Adrenal gland (tissue), 12 donors: ENCODE data around the gene TSPAN13. TPM values are rescaled to one million over a fixed set of nuclear protein-coding genes. Genes with fewer than 3 reads are reported as not detected.

Experiments used
- DNase-seq, 7 donors: peaks; one replicate each; pipeline ENCODE4 v3.0.0-alpha.2; 2019 to 2020
- H3K27ac ChIP-seq, 5 donors: fragments of 200-600 bp; sonication (generic) in 4 of 5; 1 replicate in 3 of 5; 2 replicates in 2 of 5; pipeline versions ENCODE4 v1.5.1 to v1.8.0; 2016 to 2020; ENCODE audit warnings: mild to moderate bottlenecking in 1 of 5
- H3K27me3 ChIP-seq: fragments of 200-600 bp; 2 replicates; pipeline ENCODE4 v1.8.0; 2021
- H3K36me3 ChIP-seq, 2 donors: fragments of 200-600 bp; replicated peaks in 1 of 2; 1 replicate in 1 of 2; 2 replicates in 1 of 2; pipeline versions ENCODE4 v1.5.1 to v1.8.0; 2018 to 2022
- H3K4me1 ChIP-seq, 2 donors: fragments of 200-600 bp; replicated peaks in 1 of 2; 1 replicate in 1 of 2; 2 replicates in 1 of 2; pipeline versions ENCODE4 v1.5.1 to v1.8.0; 2018 to 2021
- H3K4me3 ChIP-seq, 4 donors: fragments of 200-600 bp; sonication (generic) in 3 of 4; one replicate each; pipeline ENCODE4 v1.5.1; 2016 to 2018
- H3K9me3 ChIP-seq, 3 donors: fragments of 200-600 bp; sonication (generic) in 1 of 3; replicated peaks in 1 of 3; 1 replicate in 2 of 3; 2 replicates in 1 of 3; pipeline versions ENCODE4 v1.5.1 to v1.8.0; 2016 to 2021
- CTCF ChIP-seq, 6 experiments: fragments of 450-650 bp in 4 of 6; fragments of 200-600 bp in 2 of 6; sonication (generic) in 1 of 6; IDR thresholded peaks; 1 replicate in 5 of 6; 2 replicates in 1 of 6; pipeline versions ENCODE4 v1.5.1 to v1.8.0; 2016 to 2021; ENCODE audit warnings: antibody characterized with exemption in 6 of 6, mild to moderate bottlenecking in 2 of 6, moderate library complexity in 1 of 6
- POLR2A ChIP-seq, 2 donors: fragments of 450-650 bp; IDR thresholded peaks; one replicate each; pipeline ENCODE4 v1.6.1; 2017; ENCODE audit warnings: antibody characterized with exemption in 2 of 2, mild to moderate bottlenecking in 2 of 2, moderate library complexity in 1 of 2
- WGBS, 4 donors: extraction: QIAGEN DNeasy Blood & Tissue Kit in 2 of 4; methylation state at CpG; one replicate each; pipeline versions ENCODE4 v1.1.5 to v1.1.7; 2013 to 2017; 5-methylcytosine and 5-hydroxymethylcytosine counted together
- intact Hi-C, 2 donors: fragments of 100-400 bp; cut with DNase I; formaldehyde crosslinking; loops; one replicate each; pipeline versions ENCODE4 v1.14.1 to v1.15.0; 2022 to 2023
- polyA plus RNA-seq, 3 donors: library from polyadenylated mRNA; stranded (reverse); fragments of 200-250 nt in 2 of 3; fragments of 350-450 nt in 1 of 3; fragmentation: Illumina TruSeq in 1 of 3; extraction: RNeasy Lipid Tissue Mini Kit (QIAGEN cat#74804) in 1 of 3; gene quantifications; one replicate each; pipeline ENCODE4 v1.2.3, GENCODE V29; 2013 to 2014
- total RNA-seq, 9 donors: library from RNA; depleted of rRNA in 4 of 9; stranded (reverse); fragments of >200 nt in 4 of 9; fragments of 120-200 nt in 1 of 9; fragmentation: NEBNext Ultra II Directional in 1 of 9; extraction: Animal tissue kit (Norgen Biotek cat#: 25700) in 1 of 9; gene quantifications; one replicate each; pipeline versions ENCODE4 v1.1.0 to v1.2.4, GENCODE V29; 2013 to 2023
- donor health status: healthy with polysubstance abuse.
- donor health status: Bipolar disorder and iron deficiency.
- donor health status: DM: yes; HTN: yes; CAD: no.
- donor health status: DM: no; HTN: no; CAD: no.
- donor health status: DM: no; HTN: no; CAD: no.
- donor health status: DM: yes; HTN: yes; CAD: no.

The TSPAN13 gene
- total and polyA plus RNA-seq, 12 donors, result 19.3 to 119 (median 57.0) TPM

GRCh38 chr7:16726189-16726588 lies 27.4 kb upstream of the TSPAN13 start:
- DNase-seq, result no peak
- no peaks in the 10 kb centered on the region for H3K27me3 ChIP-seq
- no peak overlapping the region for H3K27ac ChIP-seq
- H3K4me3 ChIP-seq, result no peak overlapping the region
- H3K36me3 ChIP-seq, result no peaks in the 10 kb centered on the region
- H3K4me1 ChIP-seq, result no peaks in the 10 kb centered on the region
- no peak for TF ChIP-seq CTCF (IDR thresholded peaks at IDR 0.05)
- TF ChIP-seq POLR2A (IDR thresholded peaks at IDR 0.05), result no peak
- WGBS, 4 donors, result 91 to 95% (median 92%) methylated on average over 2 of the region's 2 CpGs
- H3K9me3 ChIP-seq, result no peaks in the 10 kb centered on the region
- intact Hi-C loops, result no loop called here

GRCh38 chr7:16727736-16728135 lies 25.8 kb upstream of the TSPAN13 start:
- no peak overlapping the region for H3K4me3 ChIP-seq
- no peaks in the 10 kb centered on the region for H3K9me3 ChIP-seq
- DNase-seq, result no peak
- no peaks in the 10 kb centered on the region for H3K4me1 ChIP-seq
- TF ChIP-seq POLR2A (IDR thresholded peaks at IDR 0.05) (no peak), CTCF (IDR thresholded peaks at IDR 0.05) (no peak)
- intact Hi-C loops, result no loop called here
- H3K27ac ChIP-seq, result no peak overlapping the region
- 85 to 90% (median 89%) methylated on average over 4 of the region's 4 CpGs for WGBS, 4 donors
- H3K27me3 ChIP-seq, result no peaks in the 10 kb centered on the region
- H3K36me3 ChIP-seq, result no peaks in the 10 kb centered on the region

GRCh38 chr7:16728811-16729210 lies 24.7 kb upstream of the TSPAN13 start:
- no peak for DNase-seq
- H3K4me1 ChIP-seq, result peaks cover 0 to 2% of the 10 kb centered on the region in 2 donors
- TF ChIP-seq CTCF (IDR thresholded peaks at IDR 0.05) (no peak), POLR2A (IDR thresholded peaks at IDR 0.05) (no peak)
- no peak overlapping the region for H3K27ac ChIP-seq
- no peaks in the 10 kb centered on the region for H3K36me3 ChIP-seq
- H3K4me3 ChIP-seq, result no peak overlapping the region
- H3K9me3 ChIP-seq, result no peaks in the 10 kb centered on the region
- 88 to 94% (median 93%) methylated on average over 7 to 10 of the region's 10 CpGs for WGBS, 4 donors
- H3K27me3 ChIP-seq, result no peaks in the 10 kb centered on the region
- intact Hi-C loops, result no loop called here

- no peaks in the 10 kb centered on the region for H3K36me3 ChIP-seq
- H3K27ac ChIP-seq, result no peak overlapping the region
- TF ChIP-seq CTCF (IDR thresholded peaks at IDR 0.05) (no peak), POLR2A (IDR thresholded peaks at IDR 0.05) (no peak)
- 85 to 88% (median 88%) methylated on average over 2 of the region's 2 CpGs for WGBS, 4 donors
- no peaks in the 10 kb centered on the region for H3K27me3 ChIP-seq
- peaks cover 0 to 10% of the 10 kb centered on the region in 2 donors for H3K4me1 ChIP-seq
- intact Hi-C loops, result no loop called here
- H3K9me3 ChIP-seq, result no peaks in the 10 kb centered on the region
- H3K4me3 ChIP-seq, result no peak overlapping the region
- DNase-seq, result no peak
Observed at GRCh38 chr7:16729541-16729940, 24.0 kb upstream of the TSPAN13 start.
